Sigmoid colon (tissue), 4 donors: Measurements from ENCODE around the gene NOL4L.

Experiments used
- EP300 ChIP-seq, 4 donors: sonication (generic); formaldehyde crosslinking; IDR thresholded peaks; one replicate each; pipeline ENCODE4 v1.6.1; 2017; ENCODE audit warnings: antibody characterized with exemption in 4 of 4
- POLR2A ChIP-seq, 2 donors: fragments of 450-650 bp; IDR thresholded peaks; one replicate each; pipeline ENCODE4 v1.6.1; 2016; ENCODE audit warnings: antibody characterized with exemption in 2 of 2, mild to moderate bottlenecking in 2 of 2, moderate library complexity in 2 of 2
- POLR2AphosphoS5 ChIP-seq, 4 donors: sonication (generic); formaldehyde crosslinking; IDR thresholded peaks; one replicate each; pipeline ENCODE4 v1.6.1; 2017; ENCODE audit warnings: antibody characterized with exemption in 4 of 4
- TF ChIP-seq, protein P1 (sequence below), 4 experiments: fragments of 450-650 bp in 3 of 4; fragments of 200-600 bp in 1 of 4; IDR thresholded peaks; one replicate each; pipeline ENCODE4 v1.5.1; 2016 to 2019; ENCODE audit warnings: antibody characterized with exemption in 4 of 4, mild to moderate bottlenecking in 3 of 4, moderate library complexity in 2 of 4

DNA sequence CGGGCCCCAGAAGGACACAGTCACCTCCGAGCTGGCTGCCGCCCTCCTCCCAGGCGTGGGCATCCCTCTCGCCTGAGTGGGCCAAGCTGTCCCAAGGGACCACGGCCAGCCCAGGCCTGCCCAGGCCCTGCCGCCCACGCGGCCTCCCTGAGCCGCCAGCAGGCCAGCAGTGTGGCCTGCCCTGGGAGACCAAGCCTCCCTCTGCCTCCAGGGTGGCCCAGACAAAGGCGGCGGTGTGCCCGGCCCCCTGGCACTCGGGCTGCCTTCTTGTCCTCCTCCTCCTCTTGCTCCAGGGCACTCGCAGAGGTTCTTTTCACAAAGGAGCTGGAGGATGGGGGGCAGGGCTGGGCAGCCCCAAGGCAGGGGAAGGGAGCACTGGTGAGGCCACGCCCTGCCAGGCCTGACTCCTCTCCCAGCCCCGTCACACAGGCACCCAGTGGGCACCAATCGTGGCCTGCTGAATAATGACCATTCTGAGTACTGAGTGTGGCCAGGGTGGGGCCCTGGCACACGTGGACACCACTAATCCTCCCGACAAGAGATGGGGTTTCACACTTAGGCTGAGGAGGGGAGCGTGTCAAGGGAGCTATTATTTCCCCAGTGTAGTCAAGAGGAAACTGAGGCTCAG is 25.3 kb downstream of the NOL4L start:
- TF ChIP-seq, protein P1, sequence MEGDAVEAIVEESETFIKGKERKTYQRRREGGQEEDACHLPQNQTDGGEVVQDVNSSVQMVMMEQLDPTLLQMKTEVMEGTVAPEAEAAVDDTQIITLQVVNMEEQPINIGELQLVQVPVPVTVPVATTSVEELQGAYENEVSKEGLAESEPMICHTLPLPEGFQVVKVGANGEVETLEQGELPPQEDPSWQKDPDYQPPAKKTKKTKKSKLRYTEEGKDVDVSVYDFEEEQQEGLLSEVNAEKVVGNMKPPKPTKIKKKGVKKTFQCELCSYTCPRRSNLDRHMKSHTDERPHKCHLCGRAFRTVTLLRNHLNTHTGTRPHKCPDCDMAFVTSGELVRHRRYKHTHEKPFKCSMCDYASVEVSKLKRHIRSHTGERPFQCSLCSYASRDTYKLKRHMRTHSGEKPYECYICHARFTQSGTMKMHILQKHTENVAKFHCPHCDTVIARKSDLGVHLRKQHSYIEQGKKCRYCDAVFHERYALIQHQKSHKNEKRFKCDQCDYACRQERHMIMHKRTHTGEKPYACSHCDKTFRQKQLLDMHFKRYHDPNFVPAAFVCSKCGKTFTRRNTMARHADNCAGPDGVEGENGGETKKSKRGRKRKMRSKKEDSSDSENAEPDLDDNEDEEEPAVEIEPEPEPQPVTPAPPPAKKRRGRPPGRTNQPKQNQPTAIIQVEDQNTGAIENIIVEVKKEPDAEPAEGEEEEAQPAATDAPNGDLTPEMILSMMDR (IDR thresholded peaks at IDR 0.05) = no peak
- TF ChIP-seq POLR2AphosphoS5 (IDR thresholded peaks at IDR 0.05) = no peak
- TF ChIP-seq EP300 (IDR thresholded peaks at IDR 0.05) = no peak
- TF ChIP-seq POLR2A (IDR thresholded peaks at IDR 0.05) = no peak
